IMR-90 (cell line): ENCODE results near the gene TMC7. TPM values are rescaled to one million over a fixed set of nuclear protein-coding genes. Genes with fewer than 3 reads are reported as not detected.

ENCODE experiments used
- ATAC-seq: fragments of 200-7000 bp; cut with Tn5 transposase; 2 replicates; pipeline ENCODE4 v1.9.1; 2020; ENCODE audit warnings: low read depth, mild to moderate bottlenecking, moderate library complexity
- BruUV-seq: library from RNA; stranded (reverse); fragments of 400-500 nt; replicated peaks from 2 replicates; lab custom pipeline; 2021; lab: Mats Ljungman, UMichigan
- CTCF ChIA-PET: fragments of 300-600 bp; formaldehyde crosslinking; extraction: SDS; loops from one replicate; lab custom pipeline; 2021; ENCODE audit warnings: antibody characterized with exemption; lab: Yijun Ruan, JAX
- POLR2A ChIA-PET: fragments of 300-600 bp; sonication (Branson Sonifier 250); formaldehyde crosslinking; loops from one replicate; lab custom pipeline; 2022; ENCODE audit warnings: antibody characterized with exemption; ENCODE audit not compliant: unreplicated experiment; lab: Charles Lee
- DNase-seq: peaks from one replicate; pipeline ENCODE4 v3.0.0; 2013
- H2AFZ ChIP-seq: replicated peaks from 2 replicates; pipeline ENCODE3; 2013; ENCODE audit warnings: low read length, mild to moderate bottlenecking; ENCODE audit not compliant: poor library complexity
- H2AK5ac ChIP-seq: 2 replicates; pipeline ENCODE4 v1.6.1; 2013; ENCODE audit warnings: low read depth, low read length, inconsistent platforms
- H2AK9ac ChIP-seq: replicated peaks from 2 replicates; pipeline ENCODE3; 2013; ENCODE audit warnings: mild to moderate bottlenecking, low read depth, low read length, moderate library complexity; ENCODE audit not compliant: poor library complexity
- H2BK120ac ChIP-seq: 2 replicates; pipeline ENCODE4 v1.6.1; 2013; ENCODE audit warnings: low read depth, low read length, inconsistent platforms
- H2BK15ac ChIP-seq: 3 replicates; pipeline ENCODE4 v1.6.1; 2013; ENCODE audit warnings: low read depth, low read length, inconsistent platforms
- H2BK20ac ChIP-seq: 2 replicates; pipeline ENCODE4 v1.6.1; 2013; ENCODE audit warnings: low read depth, mild to moderate bottlenecking, inconsistent platforms, low read length, moderate library complexity
- H2BK5ac ChIP-seq: 2 replicates; pipeline ENCODE4 v1.6.1; 2013; ENCODE audit warnings: mild to moderate bottlenecking, low read depth, low read length, inconsistent platforms; ENCODE audit not compliant: poor library complexity, severe bottlenecking
- H3K14ac ChIP-seq: replicated peaks from 2 replicates; pipeline ENCODE4 v1.6.1; 2013; ENCODE audit warnings: low read depth, low read length, inconsistent platforms
- H3K18ac ChIP-seq: 2 replicates; pipeline ENCODE4 v1.6.1; 2013; ENCODE audit warnings: low read depth, low read length, control low read depth
- H3K23ac ChIP-seq: 2 replicates; pipeline ENCODE4 v1.6.1; 2013; ENCODE audit warnings: low read depth, low read length, inconsistent platforms
- H3K27ac ChIP-seq: 2 replicates; pipeline ENCODE4 v1.5.1; 2013; ENCODE audit warnings: mild to moderate bottlenecking, control low read depth, low read length; ENCODE audit not compliant: insufficient read depth
- H3K27me3 ChIP-seq: 2 replicates; pipeline ENCODE4 v1.6.1; 2013; ENCODE audit warnings: low read length; ENCODE audit not compliant: control insufficient read depth, insufficient read depth
- H3K36me3 ChIP-seq: 2 replicates; pipeline ENCODE4 v1.6.1; 2013; ENCODE audit warnings: low read length, mixed read lengths; ENCODE audit not compliant: control insufficient read depth, insufficient read depth
- H3K4ac ChIP-seq: 2 replicates; pipeline ENCODE4 v1.6.1; 2013; ENCODE audit warnings: low read depth, low read length, inconsistent platforms
- H3K4me1 ChIP-seq: 2 replicates; pipeline ENCODE4 v1.6.1; 2013; ENCODE audit warnings: low read length, mixed read lengths; ENCODE audit not compliant: control insufficient read depth, insufficient read depth
- H3K4me2 ChIP-seq: 2 replicates; pipeline ENCODE4 v1.6.1; 2013; ENCODE audit warnings: low read depth, mild to moderate bottlenecking, control low read depth, low read length, moderate library complexity
- H3K4me3 ChIP-seq: 2 replicates; pipeline ENCODE4 v1.5.1; 2013; ENCODE audit warnings: low read depth, mild to moderate bottlenecking, control low read depth, low read length, moderate library complexity; ENCODE audit not compliant: insufficient read depth
- H3K56ac ChIP-seq: 2 replicates; pipeline ENCODE4 v1.6.1; 2013; ENCODE audit warnings: low read length, inconsistent platforms; ENCODE audit not compliant: insufficient read depth; ENCODE audit errors: extremely low read depth
- H3K79me1 ChIP-seq, 2 experiments: 2 replicates each; pipeline ENCODE4 v1.6.1; 2013; ENCODE audit warnings: low read length in 2 of 2, inconsistent platforms in 1 of 2, low read depth in 1 of 2
- H3K9ac ChIP-seq: 2 replicates; pipeline ENCODE4 v1.6.1; 2013; ENCODE audit warnings: low read depth, low read length, control low read depth
- H3K9me1 ChIP-seq: 2 replicates; pipeline ENCODE4 v1.6.1; 2013; ENCODE audit warnings: low read length, inconsistent platforms; ENCODE audit not compliant: insufficient read depth
- H3K9me3 ChIP-seq: 2 replicates; pipeline ENCODE4 v1.6.1; 2013; ENCODE audit warnings: low read length; ENCODE audit not compliant: control insufficient read depth, insufficient read depth
- H4K20me1 ChIP-seq: 2 replicates; pipeline ENCODE4 v1.6.1; 2013; ENCODE audit warnings: low read length, inconsistent platforms; ENCODE audit not compliant: insufficient read depth
- H4K5ac ChIP-seq: 2 replicates; pipeline ENCODE4 v1.6.1; 2013; ENCODE audit warnings: mild to moderate bottlenecking, low read depth, low read length, control low read depth
- H4K8ac ChIP-seq, 2 experiments: 2 replicates each; pipeline ENCODE4 v1.6.1; 2013; ENCODE audit warnings: low read depth in 2 of 2, low read length in 2 of 2, control low read depth in 1 of 2, inconsistent platforms in 1 of 2
- H4K91ac ChIP-seq: 2 replicates; pipeline ENCODE4 v1.6.1; 2013; ENCODE audit warnings: low read depth, low read length, inconsistent platforms; ENCODE audit not compliant: insufficient read depth
- CEBPB ChIP-seq: IDR thresholded peaks from 2 replicates; pipeline ENCODE4 v1.6.1; 2012; ENCODE audit warnings: low read depth, low read length, improper control_type of control experiment
- CHD1 ChIP-seq: IDR thresholded peaks from 2 replicates; pipeline ENCODE4 v1.6.1; 2012; ENCODE audit warnings: low read depth, low read length, improper control_type of control experiment
- FOS ChIP-seq: fragments of 150-350 bp; IDR thresholded peaks from 2 replicates; pipeline ENCODE4 v1.6.1; 2016; ENCODE audit warnings: low read depth, low read length
- MAFK ChIP-seq: IDR thresholded peaks from 2 replicates; pipeline ENCODE4 v1.6.1; 2012; ENCODE audit warnings: low read depth, low read length, improper control_type of control experiment
- MXI1 ChIP-seq: IDR thresholded peaks from 2 replicates; pipeline ENCODE4 v1.6.1; 2012; ENCODE audit warnings: low read depth, mild to moderate bottlenecking, low read length, moderate library complexity, borderline replicate concordance
- POLR2A ChIP-seq: IDR thresholded peaks from 2 replicates; pipeline ENCODE4 v1.6.1; 2012; ENCODE audit warnings: mild to moderate bottlenecking, low read depth, low read length
- RAD21 ChIP-seq: IDR thresholded peaks from 2 replicates; pipeline ENCODE4 v1.6.1; 2012; ENCODE audit warnings: low read length, improper control_type of control experiment
- RCOR1 ChIP-seq: IDR thresholded peaks from 2 replicates; pipeline ENCODE4 v1.6.1; 2012; ENCODE audit warnings: mild to moderate bottlenecking, low read length, improper control_type of control experiment; ENCODE audit not compliant: insufficient replicate concordance
- RFX5 ChIP-seq: IDR thresholded peaks from 2 replicates; pipeline ENCODE4 v1.8.0; 2012; ENCODE audit warnings: low read depth, mild to moderate bottlenecking, low read length, moderate library complexity
- SMC3 ChIP-seq: fragments of 150-350 bp; IDR thresholded peaks from 2 replicates; pipeline ENCODE4 v1.6.1; 2016; ENCODE audit warnings: low read depth, mild to moderate bottlenecking, antibody characterized with exemption, low read length, moderate library complexity
- WGBS, 2 experiments: methylation state at CpG; one replicate each; pipeline versions ENCODE4 v1.1.5 to v1.1.7; 2013; ENCODE audit warnings: missing lambda C conversion rate in 2 of 2; ENCODE audit not compliant: insufficient read length in 1 of 2; ENCODE audit errors: extremely low coverage in 2 of 2; 5-methylcytosine and 5-hydroxymethylcytosine counted together
- dilution Hi-C: fragments of 300-500 bp; cut with HindIII; formaldehyde crosslinking; loops from one replicate; pipeline ENCODE4 v1.14.3; 2018; ENCODE audit warnings: low sequenced_read_pairs; ENCODE audit not compliant: unreplicated experiment
- in situ Hi-C: fragments of 300-500 bp; cut with MboI; formaldehyde crosslinking; loops from 3 replicates; pipeline ENCODE4 v1.14.3; 2019; ENCODE audit warnings: low sequenced_read_pairs, inconsistent platforms, mixed read lengths
- intact Hi-C: fragments of 100-400 bp; cut with micrococcal nuclease; formaldehyde crosslinking; loops from 2 replicates; pipeline ENCODE4 v1.10.0; 2022
- polyA plus RNA-seq, 3 experiments: library from polyadenylated mRNA; depleted of rRNA; stranded (reverse); fragments of >200 nt; gene quantifications; 2 replicates each; pipeline ENCODE4 v1.2.3, GENCODE V29; 2012; ENCODE audit warnings: low replicate concordance in 1 of 3
- total RNA-seq: library from RNA; depleted of rRNA; stranded (reverse); fragments of >200 nt; gene quantifications from 2 replicates; pipeline ENCODE4 v1.2.3, GENCODE V29; 2012
- TF ChIP-seq, protein P1 (sequence below): conservative IDR thresholded peaks from 2 replicates; pipeline ENCODE4 v1.5.1; 2012; ENCODE audit warnings: mild to moderate bottlenecking, low read depth, low read length, improper control_type of control experiment

Gene TMC7
- total and polyA plus RNA-seq, 2 of the 4 experiments (the other 2 are of a cell fraction): 0.27 to 0.36 TPM

DNA sequence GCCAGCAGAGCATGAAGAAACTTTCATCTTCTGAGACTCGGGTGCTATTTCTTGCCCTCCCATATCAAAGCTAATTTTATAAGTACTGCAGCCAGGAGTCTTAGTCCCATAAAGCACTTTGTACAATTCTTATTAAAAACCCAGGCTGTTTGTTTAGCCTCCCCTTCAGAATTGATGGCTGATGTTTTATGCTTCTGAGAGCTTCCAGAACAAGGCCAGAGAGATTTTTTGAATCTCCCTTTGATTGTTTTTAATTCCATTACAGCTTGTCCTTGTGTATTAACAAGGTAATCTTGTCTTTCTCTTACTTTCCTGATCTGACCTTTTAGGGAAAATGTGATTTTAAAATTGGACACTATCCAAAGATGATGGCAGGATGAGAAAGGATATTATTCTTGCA, 99.9 kb downstream of the TMC7 start:
- ATAC-seq (no peak), DNase-seq (no peak)
- H3K4me2 ChIP-seq: no peak overlapping the region
- no peak overlapping the region for H3K9ac ChIP-seq
- in situ Hi-C loops: no loop called here
- peaks cover 4% of the 10 kb centered on the region for H3K36me3 ChIP-seq
- no peak overlapping the region for H3K14ac ChIP-seq
- no peak overlapping the region for H2AK5ac ChIP-seq
- no peak overlapping the region for H4K5ac ChIP-seq
- dilution Hi-C loops: no loop called here
- TF ChIP-seq MAFK (no peak), MXI1 (no peak), RCOR1 (no peak), SMC3 (no peak), CEBPB (no peak), RFX5 (no peak), RAD21 (no peak), FOS (no peak), CHD1 (no peak), POLR2A (no peak)
- TF ChIP-seq, protein P1, sequence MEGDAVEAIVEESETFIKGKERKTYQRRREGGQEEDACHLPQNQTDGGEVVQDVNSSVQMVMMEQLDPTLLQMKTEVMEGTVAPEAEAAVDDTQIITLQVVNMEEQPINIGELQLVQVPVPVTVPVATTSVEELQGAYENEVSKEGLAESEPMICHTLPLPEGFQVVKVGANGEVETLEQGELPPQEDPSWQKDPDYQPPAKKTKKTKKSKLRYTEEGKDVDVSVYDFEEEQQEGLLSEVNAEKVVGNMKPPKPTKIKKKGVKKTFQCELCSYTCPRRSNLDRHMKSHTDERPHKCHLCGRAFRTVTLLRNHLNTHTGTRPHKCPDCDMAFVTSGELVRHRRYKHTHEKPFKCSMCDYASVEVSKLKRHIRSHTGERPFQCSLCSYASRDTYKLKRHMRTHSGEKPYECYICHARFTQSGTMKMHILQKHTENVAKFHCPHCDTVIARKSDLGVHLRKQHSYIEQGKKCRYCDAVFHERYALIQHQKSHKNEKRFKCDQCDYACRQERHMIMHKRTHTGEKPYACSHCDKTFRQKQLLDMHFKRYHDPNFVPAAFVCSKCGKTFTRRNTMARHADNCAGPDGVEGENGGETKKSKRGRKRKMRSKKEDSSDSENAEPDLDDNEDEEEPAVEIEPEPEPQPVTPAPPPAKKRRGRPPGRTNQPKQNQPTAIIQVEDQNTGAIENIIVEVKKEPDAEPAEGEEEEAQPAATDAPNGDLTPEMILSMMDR: no peak
- H3K4me3 ChIP-seq: no peak overlapping the region
- H3K18ac ChIP-seq: no peak overlapping the region
- ChIA-PET CTCF (interaction anchor here (1.2 kb wide), 1 partner anchor 100 kb away, joined by 3 read pairs; the partner anchor contains the start of gene TMC7), POLR2A (no interaction called here)
- WGBS, 2 experiments: no CpG with 5 or more reads among the region's 1 CpG
- H3K23ac ChIP-seq: no peak overlapping the region
- no peak overlapping the region for H3K4ac ChIP-seq
- no peak overlapping the region for H2BK20ac ChIP-seq
- no peak overlapping the region for H2BK15ac ChIP-seq
- H3K9me1 ChIP-seq: no peaks in the 10 kb centered on the region
- no peaks in the 10 kb centered on the region for H3K9me3 ChIP-seq
- no peak overlapping the region for H2BK120ac ChIP-seq
- H2AFZ ChIP-seq: no peak overlapping the region
- intact Hi-C loops: no loop called here
- H3K27ac ChIP-seq: no peak overlapping the region
- no TSS peak for BruUV-seq
- H2BK5ac ChIP-seq: no peak overlapping the region
- H4K20me1 ChIP-seq: no peaks in the 10 kb centered on the region
- H3K56ac ChIP-seq: no peak overlapping the region
- peaks cover 2% of the 10 kb centered on the region; the same call in 1 of the 2 replicates for H3K4me1 ChIP-seq
- H2AK9ac ChIP-seq: no peak overlapping the region
- no peak overlapping the region for H4K91ac ChIP-seq
- H3K79me1 ChIP-seq: no peaks in the 10 kb centered on the region
- H3K27me3 ChIP-seq: no peaks in the 10 kb centered on the region
- no peak overlapping the region for H4K8ac ChIP-seq
